Glutamatergic neuron (in vitro differentiated cells): ENCODE data around the gene HYAL3. TPM values are rescaled to one million over a fixed set of nuclear protein-coding genes. Genes with fewer than 3 reads are reported as not detected.

Experiments used
- DNase-seq: peaks from one replicate; pipeline ENCODE4 v3.0.0; 2022
- H3K27ac Mint-ChIP-seq: one replicate; pipeline ENCODE4 v1.8.0; 2020; ENCODE audit warnings: mild to moderate bottlenecking, mixed read lengths, inconsistent platforms; ENCODE audit not compliant: unreplicated experiment
- H3K27me3 Mint-ChIP-seq: one replicate; pipeline ENCODE4 v1.8.0; 2020; ENCODE audit warnings: mild to moderate bottlenecking, moderate library complexity, mixed read lengths, inconsistent platforms; ENCODE audit not compliant: unreplicated experiment
- H3K36me3 Mint-ChIP-seq: one replicate; pipeline ENCODE4 v1.8.0; 2020; ENCODE audit warnings: mild to moderate bottlenecking, mixed read lengths, inconsistent platforms; ENCODE audit not compliant: unreplicated experiment
- H3K4me1 Mint-ChIP-seq: one replicate; pipeline ENCODE4 v1.8.0; 2020; ENCODE audit warnings: mild to moderate bottlenecking, low read depth, mixed read lengths, inconsistent platforms; ENCODE audit not compliant: unreplicated experiment
- H3K4me3 Mint-ChIP-seq: one replicate; pipeline ENCODE4 v1.8.0; 2020; ENCODE audit warnings: mild to moderate bottlenecking, mixed read lengths, inconsistent platforms; ENCODE audit not compliant: unreplicated experiment
- H3K9me3 Mint-ChIP-seq: one replicate; pipeline ENCODE4 v1.8.0; 2020; ENCODE audit warnings: mild to moderate bottlenecking, moderate library complexity, mixed read lengths, inconsistent platforms; ENCODE audit not compliant: unreplicated experiment
- CTCF ChIP-seq: fragments of 200-600 bp; sonication (generic); IDR thresholded peaks from one replicate; pipeline ENCODE4 v1.5.0; 2021; ENCODE audit not compliant: partially characterized antibody, unreplicated experiment
- total RNA-seq: library from RNA; stranded (reverse); fragmentation: NEBNext Ultra II Directional; extraction: Animal tissue kit (Norgen Biotek cat#: 25700); gene quantifications from one replicate; pipeline ENCODE4 v1.2.1, GENCODE V29; 2021; ENCODE audit not compliant: unreplicated experiment

HYAL3 gene
- total RNA-seq, 1 donor from 2014 or later: 6.9 TPM

GRCh38 chr3:50340147-50340447 is 40.9 kb upstream of the HYAL3 start:
- peak overlapping the region; percentile 42 for H3K4me3 Mint-ChIP-seq
- DNase-seq: no peak
- peaks cover 32% of the 10 kb centered on the region for H3K27me3 Mint-ChIP-seq
- H3K4me1 Mint-ChIP-seq: peaks cover 20% of the 10 kb centered on the region
- H3K9me3 Mint-ChIP-seq: peaks cover 22% of the 10 kb centered on the region
- H3K27ac Mint-ChIP-seq: no peak overlapping the region
- peaks cover 4% of the 10 kb centered on the region for H3K36me3 Mint-ChIP-seq
- TF ChIP-seq CTCF: no peak

- Mint-ChIP-seq H3K4me3 (peak overlapping the region; percentile 69), H3K36me3 (peaks cover 4% of the 10 kb centered on the region), H3K27ac (no peak overlapping the region), H3K27me3 (peaks cover 32% of the 10 kb centered on the region), H3K9me3 (peaks cover 22% of the 10 kb centered on the region), H3K4me1 (peaks cover 20% of the 10 kb centered on the region)
- TF ChIP-seq CTCF: no peak
- DNase-seq: no peak
Observed at GRCh38 chr3:50339485-50340146, 40.4 kb upstream of the HYAL3 start.

GRCh38 chr3:50338965-50339364 is 39.8 kb upstream of the HYAL3 start:
- Mint-ChIP-seq H3K9me3 (peaks cover 22% of the 10 kb centered on the region), H3K4me3 (peak overlapping the region; percentile 93), H3K36me3 (peaks cover 4% of the 10 kb centered on the region), H3K27me3 (peaks cover 30% of the 10 kb centered on the region), H3K4me1 (peaks cover 24% of the 10 kb centered on the region), H3K27ac (peak overlapping the region; percentile 40)
- no peak for TF ChIP-seq CTCF
- DNase-seq: no peak

GRCh38 chr3:50337175-50337861 is 38.1 kb upstream of the HYAL3 start:
- Mint-ChIP-seq H3K27ac (peak overlapping the region; percentile 93), H3K36me3 (peaks cover 4% of the 10 kb centered on the region), H3K4me1 (peaks cover 29% of the 10 kb centered on the region), H3K27me3 (peaks cover 27% of the 10 kb centered on the region), H3K4me3 (peak overlapping the region; percentile 93), H3K9me3 (peaks cover 20% of the 10 kb centered on the region)
- TF ChIP-seq CTCF: no peak
- peak; percentile 99 for DNase-seq

GRCh38 chr3:50336452-50337174 is 37.4 kb upstream of the HYAL3 start:
- no peak for DNase-seq
- Mint-ChIP-seq H3K36me3 (peaks cover 4% of the 10 kb centered on the region), H3K27me3 (peaks cover 26% of the 10 kb centered on the region), H3K4me3 (peak overlapping the region; percentile 100), H3K4me1 (peaks cover 29% of the 10 kb centered on the region), H3K9me3 (peaks cover 21% of the 10 kb centered on the region), H3K27ac (peak overlapping the region; percentile 98)
- no peak for TF ChIP-seq CTCF
